Transverse colon (tissue), 1 donor: ENCODE data around the gene OR52A5.

Experiments used
- EP300 ChIP-seq: sonication (generic); formaldehyde crosslinking; IDR thresholded peaks from one replicate; pipeline ENCODE4 v1.6.1; 2017; ENCODE audit warnings: antibody characterized with exemption, low read depth
- POLR2A ChIP-seq: fragments of 450-650 bp; IDR thresholded peaks from one replicate; pipeline ENCODE4 v1.6.1; 2016; ENCODE audit warnings: antibody characterized with exemption, mild to moderate bottlenecking, moderate library complexity

DNA sequence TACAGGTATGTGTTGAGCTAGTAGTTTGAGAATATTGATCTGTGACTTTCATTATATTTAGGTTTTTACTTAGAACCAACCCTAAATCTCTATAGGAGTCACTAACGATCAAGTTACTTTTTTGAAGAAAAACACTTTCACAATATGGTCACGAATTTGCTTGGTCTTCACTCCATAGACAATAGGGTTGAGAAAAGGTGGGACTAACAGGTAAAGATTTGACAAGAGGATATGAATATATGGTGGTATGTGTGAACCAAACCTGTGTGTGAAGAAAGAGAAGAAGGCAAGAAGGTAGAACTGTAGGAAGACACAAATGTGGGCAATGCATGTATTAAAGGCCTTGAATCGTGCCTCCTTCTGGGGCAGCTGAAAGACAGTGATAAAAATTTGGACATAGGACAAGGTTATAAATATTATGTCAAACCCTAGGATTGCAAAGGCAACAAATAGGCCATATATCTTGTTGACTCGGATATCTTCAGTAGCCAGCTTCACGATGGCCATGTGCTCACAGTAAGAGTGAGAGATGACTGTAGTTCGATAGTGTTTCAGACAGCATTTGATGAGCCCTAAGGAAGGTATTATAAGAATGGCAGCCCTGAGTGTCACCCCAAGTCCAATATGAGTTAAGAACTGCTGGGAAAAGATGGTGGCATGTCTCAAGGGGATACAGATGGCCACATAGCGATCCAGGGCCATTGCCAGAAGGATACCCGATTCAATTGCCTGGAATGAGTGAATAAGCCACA is 6.4 kb downstream of the OR52A5 start:
- no peak for TF ChIP-seq EP300
- no peak for TF ChIP-seq POLR2A
